CD4-positive, alpha-beta memory T cell (primary cell): ENCODE data around the gene GPRC5C. TPM values are rescaled to one million over a fixed set of nuclear protein-coding genes. Genes with fewer than 3 reads are reported as not detected.

Experiments used
- CTCF ChIA-PET: fragments of 350-600 bp; sonication (Branson Sonifier 250); formaldehyde crosslinking; loops from one replicate; lab custom pipeline; 2021; ENCODE audit warnings: inconsistent platforms; ENCODE audit not compliant: partially characterized antibody; lab: Charles Lee
- POLR2A ChIA-PET: fragments of 350-600 bp; sonication (Branson Sonifier 250); formaldehyde crosslinking; loops from one replicate; lab custom pipeline; 2021; ENCODE audit not compliant: partially characterized antibody; lab: Charles Lee
- DNase-seq, 5 donors: peaks; one replicate each; pipeline versions ENCODE4 v3.0.0 to v3.0.0-alpha.2; 2020 to 2022; ENCODE audit warnings: mixed read lengths in 1 of 5
- H3K27ac ChIP-seq: one replicate; pipeline ENCODE4 v1.7.0; 2013; ENCODE audit warnings: low read depth, low read length
- H3K27me3 ChIP-seq: 2 replicates; pipeline ENCODE4 v1.7.0; 2013; ENCODE audit warnings: mild to moderate bottlenecking, low read length, moderate library complexity; ENCODE audit not compliant: insufficient read depth
- H3K36me3 ChIP-seq: 2 replicates; pipeline ENCODE4 v1.7.0; 2013; ENCODE audit warnings: mild to moderate bottlenecking, low read length, moderate library complexity; ENCODE audit not compliant: insufficient read depth
- H3K4me1 ChIP-seq: 2 replicates; pipeline ENCODE4 v1.7.0; 2013; ENCODE audit warnings: mild to moderate bottlenecking, low read length, moderate library complexity; ENCODE audit not compliant: insufficient read depth
- H3K4me3 ChIP-seq, 2 donors: one replicate each; pipeline ENCODE4 v1.7.0; 2013; ENCODE audit warnings: low read length in 2 of 2, mild to moderate bottlenecking in 1 of 2
- H3K9me3 ChIP-seq, 2 donors: one replicate each; pipeline ENCODE4 v1.7.0; 2013; ENCODE audit warnings: low read length in 2 of 2, control low read depth in 1 of 2; ENCODE audit not compliant: control insufficient read depth in 1 of 2
- H3K27ac Mint-ChIP-seq, 7 donors: one replicate each; pipeline ENCODE4 v1.8.0; 2020 to 2021; ENCODE audit warnings: mixed read lengths in 7 of 7, mild to moderate bottlenecking in 6 of 7, inconsistent platforms in 3 of 7, moderate library complexity in 3 of 7
- H3K27me3 Mint-ChIP-seq, 2 donors: one replicate each; pipeline ENCODE4 v1.8.0; 2020 to 2021; ENCODE audit warnings: mixed read lengths in 2 of 2
- H3K36me3 Mint-ChIP-seq, 2 donors: one replicate each; pipeline ENCODE4 v1.8.0; 2020 to 2021; ENCODE audit warnings: mixed read lengths in 2 of 2, inconsistent platforms in 1 of 2, mild to moderate bottlenecking in 1 of 2
- H3K4me1 Mint-ChIP-seq, 4 donors: one replicate each; pipeline ENCODE4 v1.8.0; 2020 to 2021; ENCODE audit warnings: mixed read lengths in 4 of 4, mild to moderate bottlenecking in 1 of 4
- H3K4me3 Mint-ChIP-seq, 8 donors: one replicate each; pipeline ENCODE4 v1.8.0; 2020 to 2021; ENCODE audit warnings: mixed read lengths in 8 of 8, mild to moderate bottlenecking in 7 of 8, moderate library complexity in 6 of 8, inconsistent platforms in 3 of 8
- H3K9me3 Mint-ChIP-seq, 8 donors: one replicate each; pipeline ENCODE4 v1.8.0; 2020 to 2021; ENCODE audit warnings: mixed read lengths in 8 of 8, mild to moderate bottlenecking in 5 of 8, inconsistent platforms in 3 of 8, moderate library complexity in 1 of 8
- intact Hi-C: fragments of 100-400 bp; cut with micrococcal nuclease; formaldehyde crosslinking; loops from one replicate; pipeline ENCODE4 v1.15.1; 2023
- polyA plus RNA-seq, 2 donors: library from polyadenylated mRNA; unstranded; fragments of 300-500 nt; fragmentation: Illumina TruSeq; gene quantifications; one replicate each; pipeline ENCODE4 v1.2.3, GENCODE V29; 2021
- total RNA-seq, 2 experiments: library from RNA; stranded (reverse); gene quantifications; one replicate each; pipeline ENCODE4 v1.2.3, GENCODE V29; 2021

Gene GPRC5C
- total and polyA plus RNA-seq, 4 experiments from 2014 or later, result not detected

- intact Hi-C loops, result no loop called here
- H3K4me1 ChIP-seq, result peaks cover 75% of the 10 kb centered on the region
- H3K27me3 ChIP-seq, result no peaks in the 10 kb centered on the region
- Mint-ChIP-seq H3K27ac (peak overlapping the region in 5 of 7 donors; percentile 64 to 96 (median 89)), H3K4me1 (peaks cover 36 to 43% (median 40%) of the 10 kb centered on the region in 4 donors), H3K27me3 (no peaks in the 10 kb centered on the region), H3K36me3 (peaks cover 12 to 29% of the 10 kb centered on the region in 2 donors), H3K4me3 (no peak overlapping the region), H3K9me3 (peaks cover 0 to 4% (median 0%) of the 10 kb centered on the region in 8 donors)
- peak overlapping the region; percentile 51 for H3K27ac ChIP-seq
- CTCF ChIA-PET, result interaction anchor here (6.4 kb wide), 1 partner anchor 11 kb away, joined by 68 read pairs; no protein-coding TSS in a partner anchor
- DNase-seq, result no peak
- no peaks in the 10 kb centered on the region for H3K9me3 ChIP-seq
- H3K36me3 ChIP-seq, result no peaks in the 10 kb centered on the region
- H3K4me3 ChIP-seq, result peak overlapping the region; percentile 54 to 55
- POLR2A ChIA-PET, result interaction anchor here (1.0 to 3.2 kb wide), 5 partner anchors 10 to 275 kb away, joined by 3 to 33 read pairs (median 8); no protein-coding TSS in a partner anchor
Observed at GRCh38 chr17:74467221-74467951, 35.5 kb downstream of the GPRC5C start.

- H3K27me3 Mint-ChIP-seq, result no peaks in the 10 kb centered on the region
- H3K4me1 ChIP-seq, result peaks cover 68% of the 10 kb centered on the region
- H3K9me3 Mint-ChIP-seq, result peaks cover 0 to 19% (median 10%) of the 10 kb centered on the region in 8 donors
- H3K4me3 ChIP-seq, result no peak overlapping the region
- no peaks in the 10 kb centered on the region for H3K27me3 ChIP-seq
- intact Hi-C loops, result no loop called here
- no peak overlapping the region for H3K27ac ChIP-seq
- ChIA-PET POLR2A (interaction anchor here (0.8 kb wide), 1 partner anchor 18 kb away, joined by 3 read pairs; no protein-coding TSS in a partner anchor), CTCF (interaction anchor here (1.1 to 6.4 kb wide), 4 partner anchors 12 to 93 kb away, joined by 3 to 68 read pairs (median 8); no protein-coding TSS in a partner anchor)
- H3K27ac Mint-ChIP-seq, result peak overlapping the region in 6 of 7 donors; percentile 9 to 86 (median 54)
- no peaks in the 10 kb centered on the region for H3K36me3 ChIP-seq
- H3K4me3 Mint-ChIP-seq, result peak overlapping the region in 4 of 8 donors; percentile 11 to 75 (median 23)
- peaks cover 42 to 60% of the 10 kb centered on the region in 2 donors for H3K36me3 Mint-ChIP-seq
- peaks cover 42 to 77% (median 57%) of the 10 kb centered on the region in 4 donors for H3K4me1 Mint-ChIP-seq
- H3K9me3 ChIP-seq, result peaks cover 0 to 4% of the 10 kb centered on the region in 2 donors
- DNase-seq, result no peak
Observed at GRCh38 chr17:74471341-74471740, 39.5 kb downstream of the GPRC5C start.

GRCh38 chr17:74472890-74473289 is 41.0 kb downstream of the GPRC5C start:
- Histone ChIP-seq H3K9me3 (peaks cover 0 to 4% of the 10 kb centered on the region in 2 donors), H3K27ac (no peak overlapping the region), H3K4me1 (peaks cover 69% of the 10 kb centered on the region), H3K27me3 (no peaks in the 10 kb centered on the region), H3K4me3 (no peak overlapping the region), H3K36me3 (no peaks in the 10 kb centered on the region)
- no peak for DNase-seq
- H3K9me3 Mint-ChIP-seq, result peaks cover 0 to 19% (median 10%) of the 10 kb centered on the region in 8 donors
- ChIA-PET CTCF (interaction anchor here (1.8 to 2.0 kb wide), 2 partner anchors 11 to 15 kb away, joined by 6 to 9 read pairs; no protein-coding TSS in a partner anchor), POLR2A (interaction anchor here (1.6 kb wide), 1 partner anchor 12 kb away, joined by 6 read pairs; no protein-coding TSS in a partner anchor)
- peaks cover 53 to 62% of the 10 kb centered on the region in 2 donors for H3K36me3 Mint-ChIP-seq
- H3K4me1 Mint-ChIP-seq, result peaks cover 46 to 85% (median 60%) of the 10 kb centered on the region in 4 donors
- intact Hi-C loops, result no loop called here
- H3K27me3 Mint-ChIP-seq, result no peaks in the 10 kb centered on the region
- H3K4me3 Mint-ChIP-seq, result peak overlapping the region in 2 of 8 donors; percentile 13 to 25
- H3K27ac Mint-ChIP-seq, result peak overlapping the region in 6 of 7 donors; percentile 22 to 77 (median 52)

GRCh38 chr17:74473294-74473693 is 41.4 kb downstream of the GPRC5C start:
- H3K4me3 ChIP-seq, result no peak overlapping the region
- POLR2A ChIA-PET, result interaction anchor here (1.0 to 1.6 kb wide), 2 partner anchors 13 to 15 kb away, joined by 3 to 6 read pairs; no protein-coding TSS in a partner anchor

GRCh38 chr17:74474043-74474792 is 42.3 kb downstream of the GPRC5C start:
- peak in 3 of 5 donors; percentile 32 to 51 (median 47) for DNase-seq
- Mint-ChIP-seq H3K9me3 (peaks cover 0 to 19% (median 10%) of the 10 kb centered on the region in 8 donors), H3K4me3 (peak overlapping the region; percentile 43 to 85 (median 66)), H3K36me3 (peaks cover 60 to 70% of the 10 kb centered on the region in 2 donors), H3K27ac (peak overlapping the region; percentile 54 to 91 (median 88)), H3K27me3 (no peaks in the 10 kb centered on the region), H3K4me1 (peaks cover 55 to 90% (median 73%) of the 10 kb centered on the region in 4 donors)
- H3K36me3 ChIP-seq, result no peaks in the 10 kb centered on the region
- CTCF ChIA-PET, result interaction anchor here (1.8 kb wide), 1 partner anchor 17 kb away, joined by 9 read pairs; no protein-coding TSS in a partner anchor
- peaks cover 75% of the 10 kb centered on the region for H3K4me1 ChIP-seq
- POLR2A ChIA-PET, result interaction anchor here (0.8 to 5.4 kb wide), 4 partner anchors 7 to 16 kb away, joined by 3 to 33 read pairs (median 4); partner anchors contain the start of gene CD300A
- H3K27me3 ChIP-seq, result no peaks in the 10 kb centered on the region
- no peak overlapping the region for H3K4me3 ChIP-seq
- H3K9me3 ChIP-seq, result peaks cover 0 to 4% of the 10 kb centered on the region in 2 donors
- intact Hi-C loops, result no loop called here
- no peak overlapping the region for H3K27ac ChIP-seq

More at GRCh38 chr17:74473294-74473693, 41.4 kb downstream of the GPRC5C start:
- DNase-seq, result no peak
- Mint-ChIP-seq H3K4me1 (peaks cover 49 to 86% (median 64%) of the 10 kb centered on the region in 4 donors), H3K4me3 (peak overlapping the region in 7 of 8 donors; percentile 59 to 85 (median 69)), H3K27me3 (no peaks in the 10 kb centered on the region), H3K9me3 (peaks cover 0 to 19% (median 10%) of the 10 kb centered on the region in 8 donors), H3K36me3 (peaks cover 55 to 66% of the 10 kb centered on the region in 2 donors), H3K27ac (peak overlapping the region in 6 of 7 donors; percentile 35 to 91 (median 58))
- H3K9me3 ChIP-seq, result peaks cover 0 to 4% of the 10 kb centered on the region in 2 donors
- no peaks in the 10 kb centered on the region for H3K36me3 ChIP-seq
- H3K27me3 ChIP-seq, result no peaks in the 10 kb centered on the region
- CTCF ChIA-PET, result interaction anchor here (1.8 kb wide), 1 partner anchor 16 kb away, joined by 9 read pairs; no protein-coding TSS in a partner anchor
- H3K4me1 ChIP-seq, result peaks cover 71% of the 10 kb centered on the region
- no peak overlapping the region for H3K27ac ChIP-seq
- intact Hi-C loops, result no loop called here

GRCh38 chr17:74475189-74475588 is 43.3 kb downstream of the GPRC5C start:
- peak overlapping the region in 2 of 8 donors; percentile 8 to 57 for H3K4me3 Mint-ChIP-seq
- H3K27ac Mint-ChIP-seq, result peak overlapping the region in 4 of 7 donors; percentile 42 to 88 (median 70)
- Histone ChIP-seq H3K9me3 (peaks cover 0 to 4% of the 10 kb centered on the region in 2 donors), H3K27me3 (no peaks in the 10 kb centered on the region), H3K27ac (no peak overlapping the region), H3K4me3 (no peak overlapping the region), H3K4me1 (peaks cover 75% of the 10 kb centered on the region), H3K36me3 (no peaks in the 10 kb centered on the region)
- DNase-seq, result no peak
- peaks cover 55 to 70% of the 10 kb centered on the region in 2 donors for H3K36me3 Mint-ChIP-seq
- peaks cover 0 to 19% (median 10%) of the 10 kb centered on the region in 8 donors for H3K9me3 Mint-ChIP-seq
- no peaks in the 10 kb centered on the region for H3K27me3 Mint-ChIP-seq
- ChIA-PET CTCF (interaction anchor here (0.9 to 5.2 kb wide), 3 partner anchors 13 to 19 kb away, joined by 3 to 42 read pairs (median 4); no protein-coding TSS in a partner anchor), POLR2A (interaction anchor here (5.4 kb wide), 1 partner anchor 8 kb away, joined by 33 read pairs; the partner anchor contains the start of gene CD300A)
- intact Hi-C loops, result no loop called here
- H3K4me1 Mint-ChIP-seq, result peaks cover 57 to 90% (median 74%) of the 10 kb centered on the region in 4 donors
